IPS-NIHi11 (cell line): Measurements from ENCODE around the gene RPIA.
"Not testable (repeated sequence)": the region's sequence is repeated elsewhere in the genome, so short reads cannot be mapped to it uniquely, and the experiment has no call there.

Experiments
- DNase-seq: peaks from one replicate; pipeline ENCODE4 v3.0.0; 2012; ENCODE audit warnings: mixed read lengths, low spot score

RPIA gene

DNA sequence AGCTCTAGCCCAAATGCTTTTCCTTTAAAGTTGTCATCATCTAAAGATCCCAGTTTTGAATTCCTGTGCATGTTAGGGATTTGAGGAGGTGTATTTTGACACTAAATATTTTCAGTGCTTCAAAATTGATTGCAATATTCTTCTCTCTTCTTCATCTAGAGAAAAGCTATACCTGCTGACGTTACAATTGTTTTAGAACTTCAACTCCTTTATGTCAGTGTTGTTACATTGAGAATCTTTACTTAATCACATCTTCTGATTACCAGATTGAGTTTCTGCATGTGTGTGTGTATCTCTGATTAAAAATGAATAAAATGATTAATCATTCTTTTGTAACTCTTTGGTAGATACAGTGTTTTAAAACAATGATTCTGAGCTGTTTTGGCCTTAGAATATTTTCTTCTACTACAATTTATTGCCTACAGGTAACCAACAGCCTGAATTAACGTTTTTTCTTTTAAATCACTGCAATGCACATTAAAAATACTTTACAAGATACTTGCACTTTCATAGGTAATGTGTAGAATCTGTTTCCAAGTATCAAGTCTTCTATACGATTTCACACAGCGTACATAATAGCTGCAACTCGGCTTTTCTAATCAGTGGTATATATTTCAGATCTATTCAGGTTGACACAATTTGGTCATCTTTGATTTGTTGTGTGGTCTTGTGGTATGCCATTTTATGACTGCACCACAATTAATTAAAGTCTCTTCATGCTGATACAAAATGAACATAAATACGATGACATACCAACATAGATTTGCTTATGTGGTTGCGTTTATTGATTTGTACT lies 82.0 kb downstream of the RPIA start:
- DNase-seq, result not testable (repeated sequence)

DNA sequence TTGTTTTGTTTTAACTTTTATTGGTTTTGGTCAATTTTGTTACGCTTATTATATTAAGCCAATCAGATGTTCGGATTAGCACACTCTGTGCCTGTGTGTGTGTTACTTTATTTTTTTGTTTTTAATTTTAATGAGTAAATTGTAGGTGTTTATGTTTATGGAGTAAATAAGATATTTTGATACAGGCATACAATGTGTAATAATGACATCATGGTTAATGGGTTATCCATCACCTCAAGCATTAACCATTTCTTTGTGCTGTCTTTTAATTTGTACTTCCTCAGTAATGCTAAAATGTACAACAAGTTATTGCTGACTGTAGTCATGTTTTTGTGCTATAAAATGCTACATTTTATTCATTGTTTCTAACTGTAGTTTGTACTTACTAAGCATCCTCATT lies 97.7 kb downstream of the RPIA start:
- not testable (repeated sequence) for DNase-seq

GRCh38 chr2:88795932-88796331 lies 104.5 kb downstream of the RPIA start:
- DNase-seq, result not testable (repeated sequence)

- not testable (repeated sequence) for DNase-seq
These were observed 105.0 kb downstream of the RPIA start for GRCh38 chr2:88796523-88796922.

DNA sequence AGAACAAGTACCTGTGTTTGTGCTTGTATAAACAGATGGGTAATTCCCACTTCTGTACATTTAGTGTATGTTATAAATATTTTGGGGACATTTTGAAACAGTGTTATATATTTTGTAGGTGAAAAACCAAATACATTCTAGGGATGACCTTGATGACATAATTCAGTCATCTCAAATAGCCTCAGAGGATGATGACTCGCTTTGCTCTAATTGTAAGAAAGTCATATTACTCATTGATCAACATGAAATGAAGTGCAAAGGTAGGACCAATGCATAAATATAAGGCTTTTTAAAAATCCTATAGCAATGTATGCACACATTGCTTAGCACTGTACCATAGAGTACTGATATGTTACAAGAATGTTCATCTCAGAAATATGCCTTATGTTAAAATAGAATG lies 105.7 kb downstream of the RPIA start:
- not testable (repeated sequence) for DNase-seq
